Measurements from ENCODE around the gene STAT3.
"Not testable (repeated sequence)": the region's sequence is repeated elsewhere in the genome, so short reads cannot be mapped to it uniquely, and the experiment has no call there.

Gene STAT3

DNA sequence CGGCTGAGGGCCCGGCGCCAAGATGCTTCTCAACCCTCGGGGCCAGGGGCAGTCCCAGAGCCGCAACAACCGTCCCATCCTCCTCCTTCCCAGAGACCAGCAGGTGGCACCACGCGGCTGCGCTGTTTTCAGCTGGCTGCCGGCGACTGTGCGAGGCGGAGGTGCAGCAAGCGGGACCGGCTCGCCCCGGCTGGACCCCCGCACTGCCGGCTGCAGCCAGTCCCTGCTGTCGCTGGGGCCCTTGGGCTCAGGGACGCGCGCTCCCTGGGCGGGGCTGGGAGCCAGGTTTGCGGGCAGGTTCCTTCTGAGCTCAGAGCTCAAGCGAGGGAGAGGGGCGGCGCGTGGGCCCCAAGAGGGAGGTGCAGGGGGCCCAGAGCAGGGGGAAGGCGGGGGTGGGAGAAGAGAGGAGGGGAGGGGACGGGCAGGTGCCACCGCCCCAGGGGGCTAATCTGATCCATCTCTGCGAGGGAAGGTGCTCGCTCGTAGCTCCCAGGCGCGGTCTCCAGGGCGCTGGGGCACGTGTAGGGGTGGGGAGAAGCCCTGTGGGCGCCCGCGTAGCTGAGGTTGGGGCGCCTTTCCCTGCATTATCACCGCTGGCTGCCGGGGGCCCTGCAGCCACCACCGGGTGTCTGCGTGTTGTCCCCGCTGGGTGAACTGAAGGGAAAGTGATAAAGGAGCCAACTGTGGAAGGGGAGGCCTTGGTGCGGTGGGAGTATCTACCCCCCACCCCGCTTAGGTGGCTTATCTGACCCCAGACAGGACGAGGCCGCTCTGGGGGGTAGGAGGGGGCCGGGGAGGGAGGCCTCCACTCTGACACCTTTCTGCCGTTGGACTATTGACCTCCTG, 75.7 kb downstream of the STAT3 start:
- peak; percentile 69 for DNase-seq

DNA sequence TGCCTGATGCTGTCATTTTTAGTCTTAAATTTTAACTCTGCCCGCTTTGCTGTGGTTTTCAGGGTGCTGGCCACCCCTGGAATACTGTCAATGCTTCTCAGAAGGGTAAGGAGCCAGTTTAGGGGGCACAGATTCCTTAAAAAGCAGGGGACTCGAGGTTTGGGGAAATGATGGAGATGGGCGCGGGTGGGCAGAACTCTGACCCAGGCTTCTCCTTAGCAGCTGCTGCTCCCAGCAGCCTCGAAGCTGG, 76.3 kb downstream of the STAT3 start:
- no peak for DNase-seq

- DNase-seq, result peak; percentile 83
Measured at GRCh38 chr17:42311240-42312034, 76.8 kb downstream of the STAT3 start.

- no peak for DNase-seq
Measured at GRCh38 chr17:42310787-42311215, 77.4 kb downstream of the STAT3 start.

DNA sequence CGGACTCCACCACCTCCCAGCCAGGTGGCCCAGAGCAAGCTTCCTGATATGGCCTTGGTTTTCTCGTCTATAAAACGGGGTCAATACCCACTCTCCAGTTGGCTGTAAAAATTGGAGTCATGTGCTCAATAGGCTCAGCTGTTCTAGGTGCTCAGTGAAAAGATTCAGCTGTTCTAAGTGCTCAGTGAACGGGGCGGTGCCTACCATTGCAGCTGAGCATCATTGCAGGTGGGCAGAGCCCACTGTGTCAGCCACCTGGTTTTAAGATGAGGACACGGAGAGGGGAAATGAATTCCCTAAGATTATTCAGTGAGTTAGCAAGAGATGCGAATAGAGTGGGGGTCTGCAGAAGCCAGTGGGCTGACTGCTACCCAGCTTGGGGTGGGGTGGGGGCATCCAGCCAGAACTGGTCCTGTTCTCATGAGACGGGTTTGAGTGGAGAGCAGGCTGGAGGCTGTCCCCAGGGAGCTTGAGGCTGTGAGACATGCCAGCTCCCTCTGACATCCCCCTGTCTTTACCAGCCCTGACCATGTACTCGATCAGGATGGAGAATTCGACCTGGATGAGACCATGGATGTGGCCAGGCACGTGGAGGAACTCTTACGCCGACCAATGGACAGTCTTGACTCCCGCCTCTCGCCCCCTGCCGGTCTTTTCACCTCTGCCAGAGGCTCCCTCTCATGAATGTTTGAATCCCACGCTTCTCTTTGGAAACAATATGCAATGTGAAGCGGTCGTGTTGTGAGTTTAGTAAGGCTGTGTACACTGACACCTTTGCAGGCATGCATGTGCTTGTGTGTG, 78.1 kb downstream of the STAT3 start:
- no peak for DNase-seq

DNA sequence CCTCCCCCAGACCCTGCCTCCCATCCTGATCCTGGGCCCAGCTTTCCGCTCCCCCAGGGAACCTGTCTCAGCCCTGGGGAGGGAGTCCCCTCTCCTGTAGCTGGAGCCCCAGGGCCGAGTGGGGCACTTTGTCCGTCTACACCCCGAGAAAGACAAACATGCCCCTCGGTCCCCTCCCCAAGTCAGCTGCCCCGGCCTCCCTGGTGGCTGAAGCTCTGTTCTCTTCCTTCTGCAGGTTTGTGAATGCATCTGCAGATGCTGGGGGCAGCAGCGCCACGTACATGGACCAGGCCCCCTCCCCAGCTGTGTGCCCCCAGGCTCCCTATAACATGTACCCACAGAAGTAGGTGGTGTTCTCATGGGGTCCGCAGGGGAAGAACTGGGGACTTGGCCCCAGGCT, 79.1 kb downstream of the STAT3 start:
- no peak for DNase-seq

DNA sequence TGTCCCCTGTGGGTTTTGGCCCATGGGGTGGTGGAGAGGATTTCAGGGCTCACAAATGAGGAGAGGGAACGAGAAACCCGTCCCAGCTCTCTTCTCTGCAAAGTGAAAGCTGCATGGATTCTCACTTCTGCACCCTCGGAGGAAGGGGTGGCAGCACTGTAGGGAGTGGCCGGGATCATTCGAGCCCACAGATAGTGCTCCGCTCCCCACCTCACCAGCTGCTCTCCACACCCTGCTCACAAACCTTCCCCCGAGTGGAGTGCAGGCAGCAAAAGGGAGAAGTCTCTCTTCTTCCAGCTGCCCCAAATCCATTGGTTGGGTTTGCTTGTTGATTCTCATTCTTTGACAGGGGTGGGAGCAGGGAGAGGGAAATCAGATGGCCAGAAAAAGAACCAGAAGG, 79.8 kb downstream of the STAT3 start:
- DNase-seq, result no peak

DNA sequence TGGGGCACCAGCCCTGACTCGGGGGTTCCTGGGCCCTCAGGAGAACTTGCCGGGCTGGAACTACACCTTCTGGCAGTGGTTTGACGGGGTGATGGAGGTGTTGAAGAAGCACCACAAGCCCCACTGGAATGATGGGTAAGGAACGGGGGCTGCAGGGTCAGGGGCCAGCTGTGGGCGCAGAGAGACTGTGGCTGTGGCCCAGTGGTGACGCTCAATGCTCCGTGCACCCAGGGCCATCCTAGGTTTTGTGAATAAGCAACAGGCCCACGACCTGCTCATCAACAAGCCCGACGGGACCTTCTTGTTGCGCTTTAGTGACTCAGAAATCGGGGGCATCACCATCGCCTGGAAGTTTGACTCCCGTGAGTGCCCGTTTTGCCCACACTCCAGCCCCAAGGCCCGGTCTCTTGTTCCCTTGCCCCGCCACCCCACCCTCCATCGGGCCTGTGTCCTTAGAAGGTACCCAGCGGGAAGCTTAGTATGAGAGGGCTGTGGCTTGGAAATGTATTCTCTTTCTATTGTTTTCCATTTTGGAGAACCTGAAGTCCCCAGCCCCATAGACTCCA, 80.8 kb downstream of the STAT3 start:
- DNase-seq, result no peak

DNA sequence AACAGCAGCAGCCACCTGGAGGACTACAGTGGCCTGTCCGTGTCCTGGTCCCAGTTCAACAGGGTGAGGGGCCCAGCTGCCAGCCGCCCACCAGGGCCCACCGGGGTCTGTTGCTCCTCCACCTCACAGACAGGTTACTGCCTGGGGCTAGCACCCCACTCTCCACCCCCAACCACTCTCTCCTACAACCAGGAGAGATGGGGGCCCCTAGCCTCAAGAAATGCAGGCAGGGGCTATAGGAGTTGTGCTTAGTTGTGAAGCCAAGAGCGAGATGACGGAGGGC, 81.9 kb downstream of the STAT3 start:
- no peak for DNase-seq

- no peak for DNase-seq
Measured at GRCh38 chr17:42305543-42306384, 82.5 kb downstream of the STAT3 start.

DNA sequence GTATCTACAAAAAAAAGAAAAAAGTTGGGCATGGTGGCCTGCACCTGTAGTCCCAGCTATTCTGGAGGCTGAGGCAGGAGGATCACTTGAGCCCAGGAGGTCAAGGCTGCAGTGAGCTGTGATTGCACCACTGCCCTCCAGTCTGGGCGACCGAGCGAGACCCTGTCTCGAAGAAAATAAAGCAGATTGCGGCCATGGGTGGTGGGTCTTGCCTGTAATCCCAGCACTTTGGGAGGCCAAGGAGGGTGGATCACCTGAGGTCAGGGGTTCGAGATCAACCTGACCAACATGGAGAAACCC, 83.3 kb downstream of the STAT3 start:
- DNase-seq, result not testable (repeated sequence)

GRCh38 chr17:42304187-42305030, 83.8 kb downstream of the STAT3 start:
- no peak for DNase-seq

DNA sequence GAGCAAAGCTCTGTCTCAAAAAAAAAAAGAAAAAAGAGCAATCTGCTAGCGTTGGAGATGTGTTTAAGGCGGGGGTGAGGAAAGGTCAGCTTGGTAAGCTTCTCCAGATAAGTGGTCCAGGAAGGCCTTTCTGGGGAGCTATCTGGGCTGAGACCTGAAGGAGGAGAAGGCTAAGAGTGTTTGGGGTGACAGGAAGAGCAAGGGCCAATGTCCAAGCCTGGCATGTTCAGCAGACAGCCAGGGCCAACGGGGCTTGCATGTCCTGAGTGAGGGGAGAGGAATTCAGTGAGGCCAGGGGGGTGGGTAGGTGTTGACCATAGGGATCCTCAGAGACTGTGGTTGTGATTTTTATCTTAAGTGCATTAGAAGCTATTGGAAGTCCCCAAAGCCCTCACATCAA, 84.5 kb downstream of the STAT3 start:
- DNase-seq, result no peak

- no peak for DNase-seq
Measured at GRCh38 chr17:42301022-42301421, 87.2 kb downstream of the STAT3 start.

GRCh38 chr17:42299913-42300312, 88.3 kb downstream of the STAT3 start:
- DNase-seq, result not testable (repeated sequence)

- not testable (repeated sequence) for DNase-seq
Measured at GRCh38 chr17:42299361-42299760, 88.9 kb downstream of the STAT3 start.

DNA sequence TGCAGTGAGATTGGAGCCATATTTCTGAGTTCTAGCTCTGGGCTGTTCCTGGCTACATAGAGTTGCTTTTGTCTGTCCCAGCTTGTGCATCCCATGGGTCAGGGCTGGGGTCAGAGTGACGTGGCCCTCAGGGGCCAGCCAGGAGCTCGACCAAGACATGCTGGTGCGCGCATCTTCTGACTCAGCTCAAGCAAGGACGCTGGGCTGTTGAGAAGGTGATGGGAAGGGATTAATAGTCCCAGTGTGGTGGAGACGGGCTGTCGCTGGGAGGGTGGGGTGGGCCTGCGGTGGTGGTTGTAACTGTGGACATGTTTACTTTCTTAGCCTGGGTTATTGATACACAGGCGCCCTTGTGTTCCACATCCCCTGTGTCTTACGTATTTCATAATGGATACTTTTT, 90.5 kb downstream of the STAT3 start:
- not testable (repeated sequence) for DNase-seq

GRCh38 chr17:42296012-42296411, 92.2 kb downstream of the STAT3 start:
- DNase-seq, result no peak

GRCh38 chr17:42294469-42295398, 93.5 kb downstream of the STAT3 start:
- DNase-seq, result no peak

DNA sequence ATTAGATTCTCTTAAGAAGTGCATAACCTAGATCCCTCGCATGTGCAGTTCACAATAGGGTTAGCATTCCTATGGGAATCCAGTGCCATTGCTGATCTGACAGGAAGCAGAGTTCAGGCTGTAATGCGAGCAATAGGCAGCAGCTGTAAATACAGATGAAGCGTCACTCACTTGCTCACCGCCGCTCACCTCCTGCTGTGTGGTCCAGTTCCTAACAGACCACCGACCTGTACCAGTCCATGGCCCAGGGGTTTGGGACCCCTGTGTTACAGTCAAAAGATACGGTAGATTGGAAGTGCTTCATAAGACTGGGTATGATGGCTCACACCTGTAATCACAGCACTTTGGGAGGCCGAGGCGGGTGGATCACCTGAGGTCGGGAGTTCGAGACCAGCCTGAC, 97.1 kb downstream of the STAT3 start:
- DNase-seq, result no peak

GRCh38 chr17:42290577-42290976, 97.7 kb downstream of the STAT3 start:
- DNase-seq, result no peak
